Stimulated activated CD8-positive, alpha-beta memory T cell treated with anti-CD3 and anti-CD28 coated beads, Interleukin-15, amount 100 ng/mL, for 1 hour (primary cell): ENCODE measurements around the gene GAS1.

Experiments
- DNase-seq: peaks from one replicate; pipeline ENCODE4 v3.0.0-alpha.2; 2020; ENCODE audit warnings: low read depth

Gene GAS1

GRCh38 chr9:86921151-86921923, 26.0 kb downstream of the GAS1 start:
- no peak for DNase-seq

DNA sequence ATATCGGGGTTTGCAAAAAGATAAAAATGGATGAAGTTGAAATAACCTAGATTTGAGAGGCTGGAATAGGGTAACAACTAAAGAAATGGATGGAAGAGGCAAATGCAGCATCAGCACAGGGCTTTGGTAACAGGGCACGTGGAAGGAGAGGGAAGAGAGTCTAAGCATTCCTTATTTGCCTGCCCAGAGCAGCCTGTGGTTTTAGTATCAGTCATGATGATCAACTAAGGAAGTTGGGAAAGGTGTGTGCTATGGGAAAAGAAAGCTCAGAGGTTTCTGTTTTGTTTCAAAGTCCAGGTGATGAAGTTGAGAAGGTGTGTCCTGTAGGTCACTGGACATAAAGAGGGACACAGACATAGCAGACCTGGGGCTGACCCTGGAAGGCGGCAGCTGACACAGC, 28.8 kb downstream of the GAS1 start:
- no peak for DNase-seq

- no peak for DNase-seq
Observed at GRCh38 chr9:86912210-86912609, 35.1 kb downstream of the GAS1 start.

DNA sequence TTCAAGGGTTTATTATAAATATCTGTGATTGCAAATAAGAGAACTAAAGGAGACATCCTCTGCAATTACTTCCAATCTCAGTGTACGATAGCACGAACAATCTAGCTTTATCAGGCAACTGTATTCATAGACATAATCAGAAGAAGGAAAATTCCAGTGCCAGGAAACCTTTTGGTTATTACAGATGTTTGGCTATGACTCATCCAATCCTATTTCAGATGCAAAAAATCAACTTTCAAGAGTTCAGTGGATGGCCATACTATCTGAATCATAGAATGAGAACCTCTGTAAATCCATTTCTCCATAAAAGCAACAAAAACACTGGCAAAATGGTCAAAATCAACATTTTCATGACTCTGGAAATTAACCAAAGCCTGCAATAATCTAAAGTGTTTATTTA, 37.9 kb downstream of the GAS1 start:
- DNase-seq = no peak

DNA sequence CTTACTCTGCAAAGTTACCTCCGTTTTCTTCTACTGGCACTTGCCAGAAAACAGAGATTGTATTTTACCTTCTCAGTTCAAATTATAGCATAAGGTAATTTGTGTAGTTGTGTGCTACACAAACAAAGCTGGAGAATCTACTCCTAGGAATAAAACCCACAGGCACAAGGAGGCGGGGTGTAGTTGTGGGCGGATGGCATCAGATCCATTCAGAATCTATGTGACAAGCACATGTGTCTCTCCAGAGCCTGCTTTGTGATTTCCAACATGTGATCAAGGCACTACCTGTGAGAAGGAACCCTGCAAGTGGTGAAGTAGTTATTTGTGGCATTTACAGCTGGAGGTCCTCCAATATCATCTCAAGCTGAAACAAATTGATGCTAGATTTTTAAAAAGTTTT, 39.0 kb downstream of the GAS1 start:
- no peak for DNase-seq

GRCh38 chr9:86907346-86907745, 40.0 kb downstream of the GAS1 start:
- no peak for DNase-seq

DNA sequence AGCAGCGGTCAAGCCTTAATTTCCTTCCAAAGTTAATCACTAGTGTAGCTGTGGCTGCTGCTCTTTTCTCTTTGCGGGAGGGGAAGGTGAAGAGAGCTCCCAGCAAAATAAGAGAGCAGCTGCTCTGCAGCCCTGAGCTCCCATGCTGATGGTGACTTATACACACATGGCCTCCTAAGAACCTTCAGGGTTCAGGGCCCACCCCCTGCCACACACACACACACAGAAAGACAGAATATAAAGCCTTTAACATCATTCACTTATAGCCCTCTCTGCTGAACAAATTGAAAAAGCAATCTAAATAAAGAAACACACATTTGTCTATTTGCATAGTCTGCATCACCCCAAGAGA, 43.6 kb downstream of the GAS1 start:
- DNase-seq = no peak

- DNase-seq = no peak
Observed at GRCh38 chr9:86902991-86903733, 44.1 kb downstream of the GAS1 start.

DNA sequence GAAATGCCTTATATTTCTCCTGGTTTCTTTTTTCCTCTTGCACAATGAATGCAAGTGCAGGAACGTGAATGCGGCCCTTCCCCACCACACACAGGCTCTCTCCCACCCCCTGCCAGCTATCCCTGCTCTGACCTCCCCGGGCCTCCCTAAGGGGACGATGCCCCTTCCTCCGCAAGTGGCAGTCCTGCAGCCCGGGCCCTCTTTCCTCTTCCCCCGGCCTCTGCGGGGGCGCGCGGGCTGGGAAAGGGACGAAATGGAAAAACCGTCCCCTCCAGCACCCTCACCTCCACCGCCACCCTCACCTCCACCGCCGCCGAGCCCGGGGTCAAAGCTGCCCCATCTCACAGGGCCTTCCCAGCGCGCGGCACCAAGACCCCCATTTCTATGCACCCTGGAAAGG, 44.7 kb downstream of the GAS1 start:
- no peak for DNase-seq

- DNase-seq = no peak
Observed at GRCh38 chr9:86902176-86902575, 45.1 kb downstream of the GAS1 start.

- no peak for DNase-seq
Observed at GRCh38 chr9:86901511-86901910, 45.8 kb downstream of the GAS1 start.
